ENCODE results near the gene LPP. TPM values are rescaled to one million over a fixed set of nuclear protein-coding genes. Genes with fewer than 3 reads are reported as not detected.

Gene LPP
- polyA plus RNA-seq, 2 of the 4 experiments (the other 2 are of a cell fraction) = 11.0 to 30.8 TPM

DNA sequence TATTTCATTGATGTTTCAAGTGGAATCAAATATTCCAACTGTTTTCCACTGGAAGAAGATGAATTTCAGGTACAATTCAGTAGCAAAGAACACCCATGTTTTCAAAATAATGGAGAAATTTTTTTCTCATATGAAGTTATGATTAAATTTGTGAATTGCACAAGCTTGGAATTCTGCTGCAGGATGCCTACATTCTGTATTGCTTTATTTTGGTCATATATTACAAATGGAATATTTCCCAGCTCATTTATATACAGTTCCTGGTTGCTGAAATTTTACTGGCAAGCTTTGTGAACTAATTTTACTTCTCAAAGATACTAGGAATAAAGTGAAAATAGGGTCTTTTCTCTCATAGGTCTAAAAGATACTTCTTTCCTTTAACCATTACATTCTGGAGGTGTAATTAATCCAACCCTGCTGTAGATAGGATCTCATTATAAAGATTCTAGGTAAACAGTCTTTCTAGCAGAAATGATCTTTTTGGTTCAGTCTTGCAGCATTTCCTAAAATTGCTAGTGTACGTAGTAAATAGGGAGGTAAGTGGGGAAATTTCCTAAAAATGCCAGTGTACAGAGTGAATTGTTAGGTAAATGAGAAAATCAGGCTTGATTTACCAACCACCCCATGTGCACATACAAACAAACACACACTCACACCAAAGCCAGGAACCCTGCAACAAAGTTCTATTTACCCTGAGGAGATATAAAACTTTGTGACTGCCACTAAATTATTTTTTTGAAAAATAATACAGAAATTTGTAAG, 624.3 kb downstream of the LPP start:
- peaks cover 19% of the 10 kb centered on the region for H3K4me1 ChIP-seq
- no peaks in the 10 kb centered on the region for H3K9me3 ChIP-seq
- TF ChIP-seq ZNF302 (CRISPR knock-in tag; IDR thresholded peaks at IDR 0.05) (no peak), FOXS1 (CRISPR knock-in tag; IDR thresholded peaks at IDR 0.05) (no peak), CHD4 (IDR thresholded peaks at IDR 0.05; ENCODE audit: borderline replicate concordance) (no peak)
- TF ChIP-seq, protein P1, sequence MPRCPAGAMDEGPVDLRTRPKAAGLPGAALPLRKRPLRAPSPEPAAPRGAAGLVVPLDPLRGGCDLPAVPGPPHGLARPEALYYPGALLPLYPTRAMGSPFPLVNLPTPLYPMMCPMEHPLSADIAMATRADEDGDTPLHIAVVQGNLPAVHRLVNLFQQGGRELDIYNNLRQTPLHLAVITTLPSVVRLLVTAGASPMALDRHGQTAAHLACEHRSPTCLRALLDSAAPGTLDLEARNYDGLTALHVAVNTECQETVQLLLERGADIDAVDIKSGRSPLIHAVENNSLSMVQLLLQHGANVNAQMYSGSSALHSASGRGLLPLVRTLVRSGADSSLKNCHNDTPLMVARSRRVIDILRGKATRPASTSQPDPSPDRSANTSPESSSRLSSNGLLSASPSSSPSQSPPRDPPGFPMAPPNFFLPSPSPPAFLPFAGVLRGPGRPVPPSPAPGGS (IDR thresholded peaks at IDR 0.05) = no peak
- no peak for DNase-seq (ENCODE audit: low read depth in 1 of 2, low spot score in 1 of 2)
- no peak overlapping the region for H3K4me2 ChIP-seq
- no peak overlapping the region for H3K4me3 ChIP-seq
- WGBS (ENCODE audit: missing lambda C conversion rate) = 94% methylated on average over 1 of the region's 1 CpG
- POLR2A ChIA-PET = no interaction called here
- no peak for FAIRE-seq
- no peak overlapping the region for H3K27ac ChIP-seq
- CTCF ChIA-PET = no interaction called here
- no peak for ATAC-seq

DNA sequence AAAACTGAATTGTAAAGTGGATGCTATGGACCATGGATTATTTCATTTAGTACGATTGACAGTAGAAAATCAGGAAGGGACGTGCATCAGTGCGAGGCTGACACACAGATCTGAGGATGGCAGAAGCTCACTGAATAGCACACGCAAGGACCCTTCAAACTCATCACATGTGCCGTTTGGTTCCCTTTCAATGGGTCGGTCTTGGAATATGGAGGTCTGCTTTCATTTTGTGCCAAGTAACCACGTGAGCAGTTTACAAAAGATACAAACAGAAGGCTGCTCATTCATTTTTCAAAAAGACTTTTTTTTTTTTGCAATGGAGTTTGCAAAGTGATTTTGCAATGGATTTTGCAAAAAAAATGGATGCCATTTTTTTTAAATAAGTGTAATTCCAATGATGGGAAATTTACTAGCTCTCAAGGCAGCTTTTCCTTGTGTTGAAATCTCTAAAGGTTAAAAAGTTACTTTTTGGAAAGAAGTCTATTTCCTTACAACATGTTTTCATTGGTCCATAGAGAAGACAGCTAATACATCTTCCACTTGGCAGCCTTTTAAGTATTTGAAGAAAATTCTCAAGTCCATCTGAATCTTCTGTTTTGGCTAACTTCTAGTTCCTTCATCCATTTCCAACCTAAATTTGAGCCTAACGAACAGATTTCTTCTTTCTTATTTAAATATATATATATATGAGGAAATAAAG, 625.5 kb downstream of the LPP start:
- DNase-seq (ENCODE audit: low read depth in 1 of 2, low spot score in 1 of 2) (no peak), ATAC-seq (no peak), FAIRE-seq (no peak)
- CTCF ChIA-PET = interaction anchor here (0.7 kb wide), 1 partner anchor 262 kb away, joined by 3 read pairs; no protein-coding TSS in a partner anchor
- H3K4me3 ChIP-seq = no peak overlapping the region
- no peak overlapping the region for H3K27ac ChIP-seq
- H3K4me2 ChIP-seq = no peak overlapping the region
- H3K9me3 ChIP-seq = no peaks in the 10 kb centered on the region
- POLR2A ChIA-PET = interaction anchor here (0.7 kb wide), 1 partner anchor 15 kb away, joined by 3 read pairs; no protein-coding TSS in a partner anchor
- H3K4me1 ChIP-seq = peaks cover 12% of the 10 kb centered on the region; the same call in 2 of the 3 replicates
- WGBS (ENCODE audit: missing lambda C conversion rate) = 88% methylated on average over 8 of the region's 8 CpGs
- TF ChIP-seq ZC3H11A (IDR thresholded peaks at IDR 0.05) (no peak), EP300 (IDR thresholded peaks at IDR 0.05) (no peak), RARB (CRISPR knock-in tag; IDR thresholded peaks at IDR 0.05) (no peak), EHF (CRISPR knock-in tag; IDR thresholded peaks at IDR 0.05) (no peak), KDM5A (IDR thresholded peaks at IDR 0.05) (no peak), HDAC2 (IDR thresholded peaks at IDR 0.05) (no peak), ZSCAN20 (CRISPR knock-in tag; IDR thresholded peaks at IDR 0.05) (no peak), TP53 (CRISPR knock-in tag; IDR thresholded peaks at IDR 0.05) (no peak), CBX2 (IDR thresholded peaks at IDR 0.05; ENCODE audit: borderline replicate concordance, low read depth) (no peak), KDM1A (IDR thresholded peaks at IDR 0.05; ENCODE audit: low read depth) (no peak), POLR2AphosphoS2 (conservative IDR thresholded peaks at IDR 0.05; ENCODE audit: low read length) (no peak)
- TF ChIP-seq, protein P2, sequence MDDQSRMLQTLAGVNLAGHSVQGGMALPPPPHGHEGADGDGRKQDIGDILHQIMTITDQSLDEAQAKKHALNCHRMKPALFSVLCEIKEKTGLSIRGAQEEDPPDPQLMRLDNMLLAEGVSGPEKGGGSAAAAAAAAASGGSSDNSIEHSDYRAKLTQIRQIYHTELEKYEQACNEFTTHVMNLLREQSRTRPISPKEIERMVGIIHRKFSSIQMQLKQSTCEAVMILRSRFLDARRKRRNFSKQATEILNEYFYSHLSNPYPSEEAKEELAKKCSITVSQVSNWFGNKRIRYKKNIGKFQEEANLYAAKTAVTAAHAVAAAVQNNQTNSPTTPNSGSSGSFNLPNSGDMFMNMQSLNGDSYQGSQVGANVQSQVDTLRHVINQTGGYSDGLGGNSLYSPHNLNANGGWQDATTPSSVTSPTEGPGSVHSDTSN (IDR thresholded peaks at IDR 0.05) = no peak
- TF ChIP-seq, protein P3, sequence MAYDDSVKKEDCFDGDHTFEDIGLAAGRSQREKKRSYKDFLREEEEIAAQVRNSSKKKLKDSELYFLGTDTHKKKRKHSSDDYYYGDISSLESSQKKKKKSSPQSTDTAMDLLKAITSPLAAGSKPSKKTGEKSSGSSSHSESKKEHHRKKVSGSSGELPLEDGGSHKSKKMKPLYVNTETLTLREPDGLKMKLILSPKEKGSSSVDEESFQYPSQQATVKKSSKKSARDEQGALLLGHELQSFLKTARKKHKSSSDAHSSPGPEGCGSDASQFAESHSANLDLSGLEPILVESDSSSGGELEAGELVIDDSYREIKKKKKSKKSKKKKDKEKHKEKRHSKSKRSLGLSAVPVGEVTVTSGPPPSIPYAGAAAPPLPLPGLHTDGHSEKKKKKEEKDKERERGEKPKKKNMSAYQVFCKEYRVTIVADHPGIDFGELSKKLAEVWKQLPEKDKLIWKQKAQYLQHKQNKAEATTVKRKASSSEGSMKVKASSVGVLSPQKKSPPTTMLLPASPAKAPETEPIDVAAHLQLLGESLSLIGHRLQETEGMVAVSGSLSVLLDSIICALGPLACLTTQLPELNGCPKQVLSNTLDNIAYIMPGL (CRISPR knock-in tag; IDR thresholded peaks at IDR 0.05; ENCODE audit: borderline replicate concordance) = no peak
- TF ChIP-seq, protein P4, sequence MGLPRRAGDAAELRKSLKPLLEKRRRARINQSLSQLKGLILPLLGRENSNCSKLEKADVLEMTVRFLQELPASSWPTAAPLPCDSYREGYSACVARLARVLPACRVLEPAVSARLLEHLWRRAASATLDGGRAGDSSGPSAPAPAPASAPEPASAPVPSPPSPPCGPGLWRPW (IDR thresholded peaks at IDR 0.05) = no peak
- TF ChIP-seq, protein P5, sequence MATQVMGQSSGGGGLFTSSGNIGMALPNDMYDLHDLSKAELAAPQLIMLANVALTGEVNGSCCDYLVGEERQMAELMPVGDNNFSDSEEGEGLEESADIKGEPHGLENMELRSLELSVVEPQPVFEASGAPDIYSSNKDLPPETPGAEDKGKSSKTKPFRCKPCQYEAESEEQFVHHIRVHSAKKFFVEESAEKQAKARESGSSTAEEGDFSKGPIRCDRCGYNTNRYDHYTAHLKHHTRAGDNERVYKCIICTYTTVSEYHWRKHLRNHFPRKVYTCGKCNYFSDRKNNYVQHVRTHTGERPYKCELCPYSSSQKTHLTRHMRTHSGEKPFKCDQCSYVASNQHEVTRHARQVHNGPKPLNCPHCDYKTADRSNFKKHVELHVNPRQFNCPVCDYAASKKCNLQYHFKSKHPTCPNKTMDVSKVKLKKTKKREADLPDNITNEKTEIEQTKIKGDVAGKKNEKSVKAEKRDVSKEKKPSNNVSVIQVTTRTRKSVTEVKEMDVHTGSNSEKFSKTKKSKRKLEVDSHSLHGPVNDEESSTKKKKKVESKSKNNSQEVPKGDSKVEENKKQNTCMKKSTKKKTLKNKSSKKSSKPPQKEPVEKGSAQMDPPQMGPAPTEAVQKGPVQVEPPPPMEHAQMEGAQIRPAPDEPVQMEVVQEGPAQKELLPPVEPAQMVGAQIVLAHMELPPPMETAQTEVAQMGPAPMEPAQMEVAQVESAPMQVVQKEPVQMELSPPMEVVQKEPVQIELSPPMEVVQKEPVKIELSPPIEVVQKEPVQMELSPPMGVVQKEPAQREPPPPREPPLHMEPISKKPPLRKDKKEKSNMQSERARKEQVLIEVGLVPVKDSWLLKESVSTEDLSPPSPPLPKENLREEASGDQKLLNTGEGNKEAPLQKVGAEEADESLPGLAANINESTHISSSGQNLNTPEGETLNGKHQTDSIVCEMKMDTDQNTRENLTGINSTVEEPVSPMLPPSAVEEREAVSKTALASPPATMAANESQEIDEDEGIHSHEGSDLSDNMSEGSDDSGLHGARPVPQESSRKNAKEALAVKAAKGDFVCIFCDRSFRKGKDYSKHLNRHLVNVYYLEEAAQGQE (IDR thresholded peaks at IDR 0.05) = no peak
- TF ChIP-seq, protein P6, sequence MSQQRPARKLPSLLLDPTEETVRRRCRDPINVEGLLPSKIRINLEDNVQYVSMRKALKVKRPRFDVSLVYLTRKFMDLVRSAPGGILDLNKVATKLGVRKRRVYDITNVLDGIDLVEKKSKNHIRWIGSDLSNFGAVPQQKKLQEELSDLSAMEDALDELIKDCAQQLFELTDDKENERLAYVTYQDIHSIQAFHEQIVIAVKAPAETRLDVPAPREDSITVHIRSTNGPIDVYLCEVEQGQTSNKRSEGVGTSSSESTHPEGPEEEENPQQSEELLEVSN (IDR thresholded peaks at IDR 0.05; ENCODE audit: borderline replicate concordance, low read depth) = no peak
